H1 (cell line): ENCODE results near the gene ATP5F1A. TPM values are rescaled to one million over a fixed set of nuclear protein-coding genes. Genes with fewer than 3 reads are reported as not detected.
"Not testable (repeated sequence)": the region's sequence is repeated elsewhere in the genome, so short reads cannot be mapped to it uniquely, and the experiment has no call there.

Experiments
- CTCF ChIA-PET: fragments of 300-600 bp; sonication (Branson Sonifier 250); formaldehyde crosslinking; loops from one replicate; lab custom pipeline; 2021; ENCODE audit not compliant: partially characterized antibody; lab: Charles Lee
- POLR2A ChIA-PET: fragments of 300-600 bp; sonication (Branson Sonifier 250); formaldehyde crosslinking; loops from one replicate; lab custom pipeline; 2021; ENCODE audit warnings: inconsistent platforms; ENCODE audit not compliant: partially characterized antibody; lab: Charles Lee
- DNase-seq, 2 experiments: peaks; one replicate each; pipeline versions ENCODE4 v3.0.0 to v3.0.0-alpha.2; 2010 to 2022; ENCODE audit warnings: low spot score in 2 of 2, low read depth in 1 of 2, mixed read lengths in 1 of 2
- FAIRE-seq: peaks from 2 replicates; lab custom pipeline; 2011; peaks lifted over from hg19 to GRCh38; lab: Jason Lieb, UNC
- H2AFZ ChIP-seq: 2 replicates; pipeline ENCODE4 v1.8.1; 2012; ENCODE audit warnings: low read length, inconsistent platforms
- H2AK5ac ChIP-seq: 2 replicates; pipeline ENCODE4 v1.6.1; 2013; ENCODE audit warnings: low read depth, low read length
- H2BK120ac ChIP-seq: replicated peaks from 2 replicates; pipeline ENCODE3; 2013; ENCODE audit warnings: low read depth, low read length, inconsistent platforms
- H2BK12ac ChIP-seq: 2 replicates; pipeline ENCODE4 v1.6.1; 2013; ENCODE audit warnings: low read depth, low read length
- H2BK15ac ChIP-seq: 2 replicates; pipeline ENCODE4 v1.6.1; 2013; ENCODE audit warnings: low read length
- H2BK20ac ChIP-seq: 2 replicates; pipeline ENCODE4 v1.6.1; 2013; ENCODE audit warnings: low read length
- H2BK5ac ChIP-seq: 2 replicates; pipeline ENCODE4 v1.6.1; 2013; ENCODE audit warnings: low read depth, low read length
- H3K14ac ChIP-seq: 2 replicates; pipeline ENCODE4 v1.6.1; 2013; ENCODE audit warnings: inconsistent platforms; ENCODE audit not compliant: insufficient read length
- H3K18ac ChIP-seq: 2 replicates; pipeline ENCODE4 v1.6.1; 2013; ENCODE audit warnings: low read length; ENCODE audit errors: extremely low read depth
- H3K23ac ChIP-seq: 2 replicates; pipeline ENCODE4 v1.6.1; 2013; ENCODE audit warnings: inconsistent platforms; ENCODE audit not compliant: insufficient read length
- H3K23me2 ChIP-seq: 2 replicates; pipeline ENCODE4 v1.6.1; 2013; ENCODE audit warnings: low read depth, low read length
- H3K27ac ChIP-seq: 2 replicates; pipeline ENCODE4 v1.6.1; 2011; ENCODE audit warnings: low read depth, low read length, inconsistent platforms
- H3K27me3 ChIP-seq, 4 experiments: replicated peaks in 1 of 4; 1 replicate in 1 of 4; 2 replicates in 3 of 4; pipeline versions ENCODE4 v1.6.1 to v1.8.1; 2011 to 2013; ENCODE audit warnings: low read length in 3 of 4, mild to moderate bottlenecking in 3 of 4, inconsistent platforms in 2 of 4, mixed read lengths in 2 of 4, moderate library complexity in 1 of 4; ENCODE audit not compliant: control insufficient read depth in 3 of 4, insufficient read depth in 3 of 4; ENCODE audit errors: extremely low read depth in 1 of 4
- H3K36me3 ChIP-seq, 4 experiments: 2 replicates each; pipeline versions ENCODE4 v1.6.1 to v1.8.1; 2011 to 2013; ENCODE audit warnings: mild to moderate bottlenecking in 4 of 4, low read length in 3 of 4, moderate library complexity in 2 of 4, control low read depth in 1 of 4, inconsistent platforms in 1 of 4; ENCODE audit not compliant: insufficient read depth in 4 of 4, control insufficient read depth in 2 of 4
- H3K4ac ChIP-seq: replicated peaks from 2 replicates; pipeline ENCODE3; 2013; ENCODE audit warnings: low read length, low read depth, mixed read lengths, inconsistent platforms; ENCODE audit not compliant: insufficient read length
- H3K4me1 ChIP-seq, 4 experiments: replicated peaks in 1 of 4; 1 replicate in 1 of 4; 2 replicates in 3 of 4; pipeline versions ENCODE4 v1.6.1 to v1.8.1; 2011 to 2013; ENCODE audit warnings: low read length in 3 of 4, inconsistent platforms in 2 of 4, mixed read lengths in 1 of 4; ENCODE audit not compliant: insufficient read depth in 4 of 4, control insufficient read depth in 3 of 4
- H3K4me2 ChIP-seq, 2 experiments: 2 replicates each; pipeline versions ENCODE4 v1.6.1 to v1.8.1; 2011 to 2013; ENCODE audit warnings: low read depth in 2 of 2, low read length in 2 of 2, control low read depth in 1 of 2, inconsistent platforms in 1 of 2, mild to moderate bottlenecking in 1 of 2; ENCODE audit not compliant: insufficient read depth in 1 of 2
- H3K4me3 ChIP-seq, 4 experiments: fragments of 200-600, 300-600 bp in 1 of 4; sonication (generic), shearing (Covaris generic), sonication (Bioruptor Twin) in 1 of 4; 2 replicates each; pipeline versions ENCODE4 v1.5.1 to v1.8.1; 2011 to 2016; ENCODE audit warnings: low read length in 4 of 4, low read depth in 3 of 4, control low read depth in 2 of 4, inconsistent platforms in 2 of 4, mild to moderate bottlenecking in 2 of 4, mixed read lengths in 1 of 4, moderate library complexity in 1 of 4; ENCODE audit not compliant: insufficient read depth in 2 of 4; ENCODE audit errors: extremely low read depth in 1 of 4
- H3K56ac ChIP-seq: replicated peaks from 2 replicates; pipeline ENCODE3; 2013; ENCODE audit warnings: low read depth, mild to moderate bottlenecking, mixed read lengths, low read length, inconsistent platforms; ENCODE audit not compliant: insufficient read length
- H3K79me1 ChIP-seq: 2 replicates; pipeline ENCODE4 v1.6.1; 2013; ENCODE audit warnings: low read depth, low read length, control low read depth
- H3K79me2 ChIP-seq, 2 experiments: 2 replicates each; pipeline versions ENCODE4 v1.6.1 to v1.8.1; 2012 to 2013; ENCODE audit warnings: low read length in 2 of 2, mild to moderate bottlenecking in 2 of 2, inconsistent platforms in 1 of 2; ENCODE audit not compliant: insufficient read depth in 2 of 2, control insufficient read depth in 1 of 2
- H3K9ac ChIP-seq, 4 experiments: replicated peaks in 1 of 4; 1 replicate in 1 of 4; 2 replicates in 3 of 4; pipeline versions ENCODE4 v1.6.1 to v1.8.1; 2011 to 2013; ENCODE audit warnings: low read depth in 3 of 4, low read length in 3 of 4, control low read depth in 2 of 4, mild to moderate bottlenecking in 2 of 4, moderate library complexity in 2 of 4, inconsistent platforms in 1 of 4; ENCODE audit errors: extremely low read depth in 1 of 4
- H3K9me3 ChIP-seq, 2 experiments: 2 replicates each; pipeline versions ENCODE4 v1.6.1 to v1.8.1; 2012 to 2013; ENCODE audit warnings: mild to moderate bottlenecking in 2 of 2, moderate library complexity in 2 of 2, control low read depth in 1 of 2, inconsistent platforms in 1 of 2, low read depth in 1 of 2, low read length in 1 of 2, mixed read lengths in 1 of 2; ENCODE audit not compliant: insufficient read depth in 2 of 2
- H4K20me1 ChIP-seq, 2 experiments: replicated peaks in 1 of 2; 2 replicates each; pipeline versions ENCODE3 to v1.8.1; 2011 to 2013; ENCODE audit warnings: inconsistent platforms in 2 of 2, low read length in 2 of 2, mild to moderate bottlenecking in 1 of 2; ENCODE audit not compliant: insufficient read depth in 2 of 2, control insufficient read depth in 1 of 2
- H4K5ac ChIP-seq: 2 replicates; pipeline ENCODE4 v1.6.1; 2013; ENCODE audit warnings: low read length, low read depth, mixed read lengths, inconsistent platforms; ENCODE audit not compliant: insufficient read length
- H4K8ac ChIP-seq: 2 replicates; pipeline ENCODE4 v1.8.0; 2013; ENCODE audit warnings: mild to moderate bottlenecking, moderate library complexity, low read length, inconsistent platforms; ENCODE audit not compliant: insufficient read depth; ENCODE audit errors: extremely low read depth
- H4K91ac ChIP-seq: replicated peaks from 2 replicates; pipeline ENCODE3; 2013; ENCODE audit warnings: low read length, mixed read lengths, inconsistent platforms; ENCODE audit not compliant: insufficient read length
- WGBS, 2 experiments: shearing (Covaris generic) in 1 of 2; methylation state at CpG; one replicate each; pipeline versions ENCODE4 v1.1.6 to v1.1.7; 2013 to 2015; ENCODE audit warnings: low lambda C conversion rate in 2 of 2, mixed read lengths in 2 of 2, inconsistent platforms in 1 of 2, low coverage in 1 of 2, missing lambda C conversion rate in 1 of 2; ENCODE audit not compliant: insufficient replicate concordance in 2 of 2, insufficient coverage in 1 of 2, insufficient read length in 1 of 2; ENCODE audit errors: extremely low coverage in 1 of 2, missing lambda C conversion rate in 1 of 2; 5-methylcytosine and 5-hydroxymethylcytosine counted together
- polyA plus RNA-seq, 7 experiments: library from polyadenylated mRNA; depleted of rRNA in 3 of 7; stranded (reverse) in 5 of 7; unstranded in 2 of 7; fragments of >200 nt in 5 of 7; fragments of 200-250 nt in 2 of 7; gene quantifications; 1 replicate in 5 of 7; 2 replicates in 1 of 7; 4 replicates in 1 of 7; pipeline versions ENCODE4 v1.2.1 to v1.2.3, GENCODE V29; 2011 to 2013; ENCODE audit warnings: missing spikeins in 2 of 7, mixed read lengths in 2 of 7
- total RNA-seq: library from RNA; stranded (reverse); fragmentation: NEBNext Ultra II Directional; extraction: Animal tissue kit (Norgen Biotek cat#: 25700); gene quantifications from 2 replicates; pipeline ENCODE4 v1.2.1, GENCODE V29; 2021

The ATP5F1A gene
- total and polyA plus RNA-seq, 2 of the 8 experiments (the other 6 are each of a cell fraction or from before 2014, with no cell fraction given): 685 to 970 TPM

GRCh38 chr18:46126625-46127024 lies 28.5 kb upstream of the ATP5F1A start:
- H3K27me3 ChIP-seq, H2AFZ ChIP-seq, H2BK15ac ChIP-seq, H2AK5ac ChIP-seq, CTCF ChIA-PET, H3K4ac ChIP-seq, H3K56ac ChIP-seq, H3K4me3 ChIP-seq, H3K27ac ChIP-seq, H2BK120ac ChIP-seq, H3K4me2 ChIP-seq, H4K8ac ChIP-seq, H3K14ac ChIP-seq, H4K20me1 ChIP-seq, H3K23ac ChIP-seq, H3K18ac ChIP-seq, H4K5ac ChIP-seq, H3K23me2 ChIP-seq, H3K79me2 ChIP-seq, H3K9ac ChIP-seq, H2BK20ac ChIP-seq, H4K91ac ChIP-seq, H3K9me3 ChIP-seq, H2BK12ac ChIP-seq, DNase-seq, H3K79me1 ChIP-seq, FAIRE-seq, H2BK5ac ChIP-seq, H3K4me1 ChIP-seq: not testable (repeated sequence)
- POLR2A ChIA-PET: interaction anchor here (1.5 kb wide), 1 partner anchor 16 kb away, joined by 3 read pairs; no protein-coding TSS in a partner anchor
- 95% methylated on average over 4 of the region's 4 CpGs; no CpG with 5 or more reads in 1 of the 2 experiments for WGBS, 2 experiments
- H3K36me3 ChIP-seq: peaks cover 2 to 62% (median 36%) of the 10 kb centered on the region in 4 experiments
